CD14-positive monocyte (primary cell): Measurements from ENCODE around the gene HDAC4. TPM values are rescaled to one million over a fixed set of nuclear protein-coding genes. Genes with fewer than 3 reads are reported as not detected.
A peak's percentile ranks its signal among the peaks of the same experiment; 100 is the strongest.

Experiments
- DNase-seq, 3 donors: peaks; one replicate each; pipeline ENCODE4 v3.0.0-alpha.2; 2011 to 2022
- H2AFZ ChIP-seq: 2 replicates; pipeline ENCODE4 v1.6.0; 2012; ENCODE audit warnings: mild to moderate bottlenecking, low read depth, low read length, inconsistent platforms; ENCODE audit not compliant: insufficient read depth, poor library complexity, severe bottlenecking
- H3K27ac ChIP-seq, 2 donors: 1 replicate in 1 of 2; 2 replicates in 1 of 2; pipeline ENCODE4 v1.5.1; 2012 to 2013; ENCODE audit warnings: low read length in 2 of 2, control low read depth in 1 of 2, inconsistent platforms in 1 of 2, low read depth in 1 of 2, mild to moderate bottlenecking in 1 of 2
- H3K27me3 ChIP-seq, 2 donors: one replicate each; pipeline versions ENCODE4 v1.6.0 to v1.6.1; 2011 to 2013; ENCODE audit warnings: low read length in 2 of 2; ENCODE audit not compliant: control insufficient read depth in 2 of 2, insufficient read depth in 2 of 2
- H3K36me3 ChIP-seq, 2 donors: replicated peaks in 1 of 2; 1 replicate in 1 of 2; 2 replicates in 1 of 2; pipeline versions ENCODE4 v1.5.1 to v1.6.1; 2012 to 2013; ENCODE audit warnings: low read length in 2 of 2, control low read depth in 1 of 2, inconsistent platforms in 1 of 2, mild to moderate bottlenecking in 1 of 2; ENCODE audit not compliant: insufficient read depth in 2 of 2, control insufficient read depth in 1 of 2
- H3K4me1 ChIP-seq, 2 donors: 1 replicate in 1 of 2; 2 replicates in 1 of 2; pipeline versions ENCODE4 v1.5.1 to v1.6.1; 2012 to 2013; ENCODE audit warnings: low read length in 2 of 2, control low read depth in 1 of 2, inconsistent platforms in 1 of 2, mild to moderate bottlenecking in 1 of 2, moderate library complexity in 1 of 2; ENCODE audit not compliant: insufficient read depth in 2 of 2, control insufficient read depth in 1 of 2
- H3K4me2 ChIP-seq: replicated peaks from 2 replicates; pipeline ENCODE3; 2012; ENCODE audit warnings: low read length, moderate library complexity, mild to moderate bottlenecking; ENCODE audit not compliant: poor library complexity, severe bottlenecking; ENCODE audit errors: extremely low read depth
- H3K4me3 ChIP-seq, 3 experiments: fragments of 200-600 bp in 1 of 3; sonication (generic) in 1 of 3; replicated peaks in 1 of 3; 1 replicate in 2 of 3; 2 replicates in 1 of 3; pipeline ENCODE4 v1.5.1; 2011 to 2013; ENCODE audit warnings: low read length in 3 of 3, mild to moderate bottlenecking in 3 of 3, control low read depth in 2 of 3, low read depth in 2 of 3, inconsistent platforms in 1 of 3, moderate library complexity in 1 of 3
- H3K79me2 ChIP-seq: 2 replicates; pipeline ENCODE4 v1.6.0; 2012; ENCODE audit warnings: mild to moderate bottlenecking, control low read depth, inconsistent platforms, low read length, moderate library complexity; ENCODE audit not compliant: insufficient read depth
- H3K9ac ChIP-seq: 2 replicates; pipeline ENCODE4 v1.6.0; 2017; ENCODE audit warnings: low read length, mild to moderate bottlenecking; ENCODE audit not compliant: insufficient read depth, poor library complexity, severe bottlenecking
- H3K9me3 ChIP-seq, 2 donors: replicated peaks in 1 of 2; 1 replicate in 1 of 2; 2 replicates in 1 of 2; pipeline versions ENCODE4 v1.5.1 to v1.6.1; 2012 to 2013; ENCODE audit warnings: low read length in 2 of 2, control low read depth in 1 of 2; ENCODE audit not compliant: control insufficient read depth in 1 of 2, insufficient read depth in 1 of 2
- H4K20me1 ChIP-seq: 2 replicates; pipeline ENCODE4 v1.6.0; 2012; ENCODE audit warnings: mild to moderate bottlenecking, low read length, control low read depth, moderate library complexity; ENCODE audit not compliant: insufficient read depth
- H3K27ac Mint-ChIP-seq, 7 donors: one replicate each; pipeline ENCODE4 v1.8.0; 2020; ENCODE audit warnings: mild to moderate bottlenecking in 7 of 7, mixed read lengths in 7 of 7, moderate library complexity in 6 of 7, inconsistent platforms in 2 of 7
- H3K27me3 Mint-ChIP-seq, 3 donors: one replicate each; pipeline ENCODE4 v1.8.0; 2021 to 2022; ENCODE audit warnings: low read depth in 3 of 3, mild to moderate bottlenecking in 3 of 3, mixed read lengths in 3 of 3, moderate library complexity in 3 of 3, inconsistent platforms in 1 of 3
- H3K36me3 Mint-ChIP-seq, 2 donors: one replicate each; pipeline ENCODE4 v1.8.0; 2020; ENCODE audit warnings: mixed read lengths in 2 of 2, inconsistent platforms in 1 of 2, mild to moderate bottlenecking in 1 of 2
- H3K4me1 Mint-ChIP-seq: one replicate; pipeline ENCODE4 v1.8.0; 2020; ENCODE audit warnings: mild to moderate bottlenecking, mixed read lengths
- H3K4me3 Mint-ChIP-seq, 2 donors: one replicate each; pipeline ENCODE4 v1.8.0; 2020; ENCODE audit warnings: mild to moderate bottlenecking in 2 of 2, mixed read lengths in 2 of 2, moderate library complexity in 1 of 2
- H3K9me3 Mint-ChIP-seq, 7 donors: one replicate each; pipeline ENCODE4 v1.8.0; 2020 to 2022; ENCODE audit warnings: mixed read lengths in 7 of 7, mild to moderate bottlenecking in 6 of 7, moderate library complexity in 6 of 7, inconsistent platforms in 2 of 7
- CTCF ChIP-seq: fragments of 200-600 bp; IDR thresholded peaks from one replicate; pipeline ENCODE4 v1.8.0; 2022; ENCODE audit warnings: antibody characterized with exemption, mild to moderate bottlenecking
- WGBS: methylation state at CpG from one replicate; pipeline ENCODE4 v1.1.5; 2013; ENCODE audit warnings: missing lambda C conversion rate; ENCODE audit not compliant: insufficient coverage; 5-methylcytosine and 5-hydroxymethylcytosine counted together
- intact Hi-C, 2 donors: fragments of 100-400 bp; cut with micrococcal nuclease; formaldehyde crosslinking; loops; one replicate each; pipeline versions ENCODE4 v1.15.0 to v1.15.1; 2023
- polyA plus RNA-seq, 3 donors: library from polyadenylated mRNA; depleted of rRNA in 1 of 3; unstranded in 2 of 3; stranded (reverse) in 1 of 3; fragments of 300-500 nt in 2 of 3; fragments of >200 nt in 1 of 3; fragmentation: Illumina TruSeq in 2 of 3; gene quantifications; 1 replicate in 2 of 3; 2 replicates in 1 of 3; pipeline ENCODE4 v1.2.3, GENCODE V29; 2012 to 2021

The HDAC4 gene
- polyA plus RNA-seq, 3 donors = 3.3 to 23.0 (median 4.5) TPM

GRCh38 chr2:239383759-239384156, 17.1 kb downstream of the HDAC4 start:
- TF ChIP-seq CTCF = no peak

GRCh38 chr2:239383036-239383758, 17.6 kb downstream of the HDAC4 start:
- Histone ChIP-seq H3K4me1 (peaks cover 31 to 34% of the 10 kb centered on the region in 2 donors), H3K9ac (no peak overlapping the region), H2AFZ (no peak overlapping the region), H3K9me3 (no peaks in the 10 kb centered on the region), H3K4me3 (no peak overlapping the region), H3K27ac (no peak overlapping the region), H4K20me1 (peaks cover 22% of the 10 kb centered on the region), H3K4me2 (no peak overlapping the region), H3K79me2 (peaks cover 92% of the 10 kb centered on the region), H3K27me3 (no peaks in the 10 kb centered on the region), H3K36me3 (peaks cover 18 to 35% of the 10 kb centered on the region in 2 donors)
- WGBS = 87% methylated on average over 18 of the region's 24 CpGs
- H3K27me3 Mint-ChIP-seq = peaks cover 0 to 1% (median 0%) of the 10 kb centered on the region in 3 donors
- peaks cover 0 to 3% (median 0%) of the 10 kb centered on the region in 7 donors for H3K9me3 Mint-ChIP-seq
- peaks cover 40% of the 10 kb centered on the region for H3K4me1 Mint-ChIP-seq
- no peak overlapping the region for H3K4me3 Mint-ChIP-seq
- intact Hi-C loops = no loop called here
- no peak for DNase-seq
- TF ChIP-seq CTCF = no peak
- peaks cover 45 to 63% of the 10 kb centered on the region in 2 donors for H3K36me3 Mint-ChIP-seq
- peak overlapping the region in 5 of 7 donors; percentile 6 to 72 (median 59) for H3K27ac Mint-ChIP-seq

More at GRCh38 chr2:239383759-239384156, 17.1 kb downstream of the HDAC4 start:
- Histone ChIP-seq H3K4me1 (peaks cover 28 to 30% of the 10 kb centered on the region in 2 donors), H2AFZ (no peak overlapping the region), H3K79me2 (peaks cover 92% of the 10 kb centered on the region), H3K9me3 (no peaks in the 10 kb centered on the region), H3K27me3 (no peaks in the 10 kb centered on the region), H4K20me1 (peaks cover 27% of the 10 kb centered on the region), H3K4me3 (no peak overlapping the region), H3K4me2 (no peak overlapping the region), H3K27ac (no peak overlapping the region), H3K9ac (no peak overlapping the region), H3K36me3 (peaks cover 24 to 40% of the 10 kb centered on the region in 2 donors)
- 95% methylated on average over 15 of the region's 17 CpGs for WGBS
- Mint-ChIP-seq H3K9me3 (peaks cover 0 to 3% (median 0%) of the 10 kb centered on the region in 7 donors), H3K4me3 (no peak overlapping the region), H3K4me1 (peaks cover 34% of the 10 kb centered on the region), H3K36me3 (peaks cover 44 to 61% of the 10 kb centered on the region in 2 donors), H3K27ac (peak overlapping the region in 4 of 7 donors; percentile 6 to 61 (median 52)), H3K27me3 (peaks cover 0 to 1% (median 0%) of the 10 kb centered on the region in 3 donors)
- no peak for DNase-seq
- intact Hi-C loops = no loop called here
